ENCODE results near the gene PLCL1.

DNA sequence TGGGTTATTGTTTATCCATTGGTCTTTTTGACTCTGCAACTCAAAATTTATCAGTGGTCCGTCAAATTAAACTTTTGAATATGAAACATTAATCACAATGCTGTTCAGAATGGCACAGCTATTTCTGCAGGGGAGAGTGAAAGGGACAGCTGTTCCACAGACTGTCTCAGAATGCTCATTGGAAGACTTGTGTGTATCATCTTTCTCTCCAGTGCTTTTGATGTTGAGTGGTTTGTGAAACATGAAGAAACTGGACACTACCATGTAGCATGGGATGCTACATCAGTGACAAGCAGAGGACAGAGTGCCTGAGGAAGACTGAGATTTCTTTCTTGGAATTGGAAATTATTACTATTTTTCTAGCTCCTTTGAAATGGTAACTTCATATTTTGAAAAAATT lies 115.7 kb downstream of the PLCL1 start:
- TF ChIP-seq ZSCAN29 (IDR thresholded peaks at IDR 0.05) (no peak), CHD2 (IDR thresholded peaks at IDR 0.05; ENCODE audit: borderline replicate concordance, low read depth, low read length) (no peak), CBX5 (IDR thresholded peaks at IDR 0.05; ENCODE audit: low read depth) (no peak), MYC (IDR thresholded peaks at IDR 0.05; ENCODE audit: insufficient read depth, insufficient read length, insufficient replicate concordance, low read length, severe bottlenecking) (no peak), POLR2AphosphoS5 (IDR thresholded peaks at IDR 0.05; ENCODE audit: low read length) (no peak), TCF3 (IDR thresholded peaks at IDR 0.05; ENCODE audit: borderline replicate concordance, insufficient read depth, low read depth, low read length) (no peak)
